GM13976 (cell line): ENCODE measurements around the gene SCUBE1.

Experiments
- DNase-seq: peaks from one replicate; pipeline ENCODE4 v3.0.0; 2012; ENCODE audit warnings: low spot score
- in situ Hi-C: fragments of 300-500 bp; cut with MboI; formaldehyde crosslinking; loops from one replicate; pipeline ENCODE4 v1.12.0; 2022; ENCODE audit warnings: low sequenced_read_pairs, mixed read lengths, inconsistent platforms; ENCODE audit not compliant: unreplicated experiment
- TF ChIP-seq, protein P1 (sequence below): IDR thresholded peaks from 2 replicates; pipeline ENCODE4 v1.5.1; 2012; ENCODE audit warnings: borderline replicate concordance, mild to moderate bottlenecking; ENCODE audit not compliant: insufficient read depth; ENCODE audit errors: extremely low read depth, missing control alignments, control extremely low read depth

Gene SCUBE1

DNA sequence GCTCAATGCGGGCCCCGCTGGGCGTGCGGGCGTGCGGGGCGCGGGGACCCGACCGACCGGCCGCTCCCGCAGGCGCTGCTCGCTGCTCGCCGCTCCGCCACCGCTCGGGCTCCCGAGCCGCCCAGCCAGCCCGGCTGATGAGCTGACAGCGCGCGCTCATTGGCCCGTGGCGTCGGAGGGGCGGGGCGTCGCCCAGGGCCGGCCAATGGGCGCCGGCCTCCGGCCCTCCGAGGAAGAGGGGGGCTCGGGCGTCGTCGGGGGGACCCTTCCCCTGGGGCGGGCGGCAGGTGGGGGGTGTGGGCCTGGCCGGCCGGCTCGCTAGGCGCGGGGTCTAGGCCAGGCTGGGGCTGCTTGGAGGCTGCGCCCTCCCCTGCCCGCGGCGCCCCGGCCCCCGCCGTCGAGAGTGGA lies at the start of gene SCUBE1:
Gene SCUBE1, minus strand, starts transcription at position 111 of the 408 bp plus-strand sequence. CDS start 111 bp downstream, outside the sequence.
- TF ChIP-seq, protein P1, sequence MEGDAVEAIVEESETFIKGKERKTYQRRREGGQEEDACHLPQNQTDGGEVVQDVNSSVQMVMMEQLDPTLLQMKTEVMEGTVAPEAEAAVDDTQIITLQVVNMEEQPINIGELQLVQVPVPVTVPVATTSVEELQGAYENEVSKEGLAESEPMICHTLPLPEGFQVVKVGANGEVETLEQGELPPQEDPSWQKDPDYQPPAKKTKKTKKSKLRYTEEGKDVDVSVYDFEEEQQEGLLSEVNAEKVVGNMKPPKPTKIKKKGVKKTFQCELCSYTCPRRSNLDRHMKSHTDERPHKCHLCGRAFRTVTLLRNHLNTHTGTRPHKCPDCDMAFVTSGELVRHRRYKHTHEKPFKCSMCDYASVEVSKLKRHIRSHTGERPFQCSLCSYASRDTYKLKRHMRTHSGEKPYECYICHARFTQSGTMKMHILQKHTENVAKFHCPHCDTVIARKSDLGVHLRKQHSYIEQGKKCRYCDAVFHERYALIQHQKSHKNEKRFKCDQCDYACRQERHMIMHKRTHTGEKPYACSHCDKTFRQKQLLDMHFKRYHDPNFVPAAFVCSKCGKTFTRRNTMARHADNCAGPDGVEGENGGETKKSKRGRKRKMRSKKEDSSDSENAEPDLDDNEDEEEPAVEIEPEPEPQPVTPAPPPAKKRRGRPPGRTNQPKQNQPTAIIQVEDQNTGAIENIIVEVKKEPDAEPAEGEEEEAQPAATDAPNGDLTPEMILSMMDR: no peak
- in situ Hi-C loops: loop anchor here (10.0 kb wide), 1 partner anchor 68 kb away; no protein-coding TSS in a partner anchor
- peak; percentile 75 for DNase-seq

GRCh38 chr22:43392385-43392989 lies 49.3 kb upstream of the SCUBE1 start:
- in situ Hi-C loops: no loop called here
- TF ChIP-seq, protein P1: no peak
- DNase-seq: no peak

- TF ChIP-seq, protein P1: no peak
- in situ Hi-C loops: no loop called here
- no peak for DNase-seq
Observed at GRCh38 chr22:43391306-43391705, 48.1 kb upstream of the SCUBE1 start.

GRCh38 chr22:43390872-43391271 lies 47.7 kb upstream of the SCUBE1 start:
- no peak for DNase-seq
- in situ Hi-C loops: no loop called here
- TF ChIP-seq, protein P1: no peak

- in situ Hi-C loops: no loop called here
- TF ChIP-seq, protein P1: no peak
- no peak for DNase-seq
Observed at GRCh38 chr22:43390166-43390565, 47.0 kb upstream of the SCUBE1 start.

DNA sequence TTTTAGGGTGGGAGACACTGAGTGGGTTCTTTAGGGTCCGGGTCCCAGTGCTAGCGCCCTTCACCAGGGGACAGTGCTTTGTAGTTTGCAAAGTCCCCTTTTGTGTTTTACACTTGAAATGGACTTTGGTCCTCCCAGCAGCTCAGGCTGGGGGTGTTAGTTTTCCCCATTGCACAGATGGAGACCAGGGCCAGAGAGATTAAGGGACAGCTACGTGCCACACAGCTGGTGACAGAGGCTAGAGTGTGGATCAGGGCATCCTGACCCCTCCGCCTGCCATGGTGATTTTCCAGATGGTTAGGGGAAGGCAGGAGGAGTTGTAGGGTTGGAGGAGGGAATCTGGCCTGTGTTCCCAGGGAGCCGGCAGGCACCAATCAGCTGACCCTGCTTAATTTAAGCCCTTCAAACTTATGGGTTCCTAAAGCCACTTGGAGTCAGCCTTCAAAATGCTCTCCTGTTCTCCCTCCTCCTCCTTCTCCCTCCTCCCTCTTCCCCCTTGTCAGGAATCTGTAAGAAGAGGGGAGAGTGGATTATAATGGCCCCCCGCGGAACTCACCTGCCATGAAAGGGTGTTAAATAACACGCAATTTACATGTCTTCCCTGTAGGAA lies 46.2 kb upstream of the SCUBE1 start:
- TF ChIP-seq, protein P1: no peak
- in situ Hi-C loops: loop anchor here (10.0 kb wide), 1 partner anchor 115 kb away; no protein-coding TSS in a partner anchor

More for the DNA sequence above, 46.2 kb upstream of the SCUBE1 start:
- DNase-seq: no peak
